Measurements from ENCODE around the gene UNC13A. TPM values are rescaled to one million over a fixed set of nuclear protein-coding genes. Genes with fewer than 3 reads are reported as not detected.
A peak's percentile ranks its signal among the peaks of the same experiment; 100 is the strongest.
"Not testable (repeated sequence)": the region's sequence is repeated elsewhere in the genome, so short reads cannot be mapped to it uniquely, and the experiment has no call there.

UNC13A gene
- total RNA-seq, 4 donors from 2014 or later: under 0.01 to 0.40 (median 0.15) TPM

GRCh38 chr19:17554968-17555479 is 133.1 kb downstream of the UNC13A start:
- peak overlapping the region in 3 of 4 donors; percentile 83 to 90 (median 86) for H3K27ac ChIP-seq
- ATAC-seq: no peak

GRCh38 chr19:17553256-17553655 is 134.9 kb downstream of the UNC13A start:
- H3K9me3 ChIP-seq: no peaks in the 10 kb centered on the region
- peak overlapping the region in 3 of 4 donors; percentile 30 to 61 (median 61) for H3K27ac ChIP-seq
- peaks cover 0 to 43% (median 5%) of the 10 kb centered on the region in 3 donors for H3K4me1 ChIP-seq
- TF ChIP-seq POLR2AphosphoS5 (IDR thresholded peaks at IDR 0.05) (peak; percentile 56), EP300 (IDR thresholded peaks at IDR 0.05) (no peak)
- H3K4me3 ChIP-seq: no peak overlapping the region
- 20 to 34% methylated on average over 2 to 7 of the region's 7 CpGs for WGBS, 2 donors (ENCODE audit: low coverage in 1 of 2)
- ATAC-seq: peak; percentile 35
- H3K27me3 ChIP-seq: no peaks in the 10 kb centered on the region
- peaks cover 0 to 12% of the 10 kb centered on the region in 2 donors for H3K36me3 ChIP-seq

More at GRCh38 chr19:17554968-17555479, 133.1 kb downstream of the UNC13A start:
- H3K4me1 ChIP-seq: peaks cover 0 to 45% (median 5%) of the 10 kb centered on the region in 3 donors
- peaks cover 0 to 30% of the 10 kb centered on the region in 2 donors for H3K36me3 ChIP-seq
- no peaks in the 10 kb centered on the region for H3K9me3 ChIP-seq
- peak overlapping the region; percentile 83 to 95 for H3K4me3 ChIP-seq
- no peaks in the 10 kb centered on the region for H3K27me3 ChIP-seq
- TF ChIP-seq CTCF (IDR thresholded peaks at IDR 0.05) (no peak), POLR2A (IDR thresholded peaks at IDR 0.05) (no peak), EP300 (IDR thresholded peaks at IDR 0.05) (no peak), POLR2AphosphoS5 (IDR thresholded peaks at IDR 0.05) (no peak)
- WGBS, 2 donors (ENCODE audit: low coverage in 1 of 2): 15 to 29% methylated on average over 4 to 17 of the region's 19 CpGs

GRCh38 chr19:17552735-17553134 is 135.4 kb downstream of the UNC13A start:
- H3K27me3 ChIP-seq, H3K9me3 ChIP-seq, H3K36me3 ChIP-seq, H3K4me3 ChIP-seq, H3K27ac ChIP-seq, ATAC-seq: not testable (repeated sequence)
- H3K4me1 ChIP-seq: peaks cover 0 to 38% (median 5%) of the 10 kb centered on the region in 3 donors
- WGBS, 2 donors (ENCODE audit: low coverage in 1 of 2): 95% methylated on average over 4 of the region's 4 CpGs; no CpG with 5 or more reads in 1 of the 2 donors

Other genes with a start within 250 kb of the UNC13A start
- 1 to 10 TPM in 1 of 4 donors, under 1 TPM in 1, not detected in 2; 0.46 to 1.3 TPM for gene TMEM221, start 239.7 kb downstream of the UNC13A start, total RNA-seq
- not detected for gene NXNL1, start 227.4 kb downstream of the UNC13A start, total RNA-seq
- gene SLC27A1, start 217.8 kb downstream of the UNC13A start, total RNA-seq: 10 to 100 TPM; 17.1 to 21.3 (median 19.6) TPM
- 10 to 100 TPM; 35.0 to 48.7 (median 39.9) TPM for gene PGLS, start 176.7 kb downstream of the UNC13A start, total RNA-seq
- gene COLGALT1, start 132.7 kb downstream of the UNC13A start, total RNA-seq: 10 to 100 TPM; 54.7 to 78.9 (median 61.2) TPM
- gene MAP1S, start 31.1 kb upstream of the UNC13A start, total RNA-seq: 10 to 100 TPM; 18.8 to 47.3 (median 23.9) TPM
- 1 to 10 TPM; 1.1 to 4.1 (median 3.2) TPM for gene FCHO1, start 63.1 kb upstream of the UNC13A start, total RNA-seq
- gene B3GNT3, start 106.8 kb upstream of the UNC13A start, total RNA-seq: 1 to 10 TPM in 1 of 4 donors, not detected in 3; 4.7 TPM
- gene INSL3, start 133.2 kb upstream of the UNC13A start, total RNA-seq: not detected
- 1 to 10 TPM; 1.2 to 5.9 (median 2.3) TPM for gene JAK3, start 159.6 kb upstream of the UNC13A start, total RNA-seq
- 1,000 to 10,000 TPM in 3 of 4 donors, 100 to 1,000 TPM in 1; 799 to 1,594 (median 1,135) TPM for gene RPL18A, start 171.6 kb upstream of the UNC13A start, total RNA-seq
- under 1 TPM in 1 of 4 donors, not detected in 3; 0.16 TPM for gene SLC5A5, start 183.6 kb upstream of the UNC13A start, total RNA-seq
- 10 to 100 TPM; 48.1 to 75.9 (median 56.6) TPM for gene CCDC124, start 244.7 kb upstream of the UNC13A start, total RNA-seq

Measured in gastroesophageal sphincter (tissue), 4 donors.